Activated CD8-positive, alpha-beta T cell treated with anti-CD3 and anti-CD28 coated beads for 36 hours (primary cell): ENCODE measurements around the gene PRSS36. TPM values are rescaled to one million over a fixed set of nuclear protein-coding genes. Genes with fewer than 3 reads are reported as not detected.
A peak's percentile ranks its signal among the peaks of the same experiment; 100 is the strongest.
"Not testable (repeated sequence)": the region's sequence is repeated elsewhere in the genome, so short reads cannot be mapped to it uniquely, and the experiment has no call there.

ENCODE experiments used
- ATAC-seq: fragments of 200-7000 bp; cut with Tn5 transposase; one replicate; pipeline ENCODE4 v1.10.0; 2021; ENCODE audit warnings: mild to moderate bottlenecking, moderate library complexity
- CTCF ChIA-PET: fragments of 350-600 bp; sonication (Branson Sonifier 250); formaldehyde crosslinking; loops from one replicate; lab custom pipeline; 2021; ENCODE audit warnings: antibody characterized with exemption; lab: Charles Lee
- POLR2A ChIA-PET: fragments of 350-600 bp; sonication (Branson Sonifier 250); formaldehyde crosslinking; loops from one replicate; lab custom pipeline; 2021; ENCODE audit warnings: antibody characterized with exemption; lab: Charles Lee
- DNase-seq: peaks from one replicate; pipeline ENCODE4 v3.0.0-alpha.2; 2020
- H3K27ac Mint-ChIP-seq: one replicate; pipeline ENCODE4 v1.8.0; 2021; ENCODE audit warnings: mild to moderate bottlenecking, mixed read lengths
- H3K27me3 Mint-ChIP-seq: one replicate; pipeline ENCODE4 v1.8.0; 2021; ENCODE audit warnings: mixed read lengths
- H3K36me3 Mint-ChIP-seq: one replicate; pipeline ENCODE4 v1.8.0; 2021; ENCODE audit warnings: low read depth, mixed read lengths
- H3K4me1 Mint-ChIP-seq: one replicate; pipeline ENCODE4 v1.8.0; 2021; ENCODE audit warnings: low read depth, mixed read lengths
- H3K4me3 Mint-ChIP-seq: one replicate; pipeline ENCODE4 v1.8.0; 2021; ENCODE audit warnings: mild to moderate bottlenecking, moderate library complexity, mixed read lengths
- H3K9me3 Mint-ChIP-seq: one replicate; pipeline ENCODE4 v1.8.0; 2021; ENCODE audit warnings: mixed read lengths
- intact Hi-C: fragments of 100-400 bp; cut with micrococcal nuclease; formaldehyde crosslinking; loops from one replicate; pipeline ENCODE4 v1.10.0; 2022
- total RNA-seq, 2 experiments: library from RNA; stranded (reverse); gene quantifications; one replicate each; pipeline ENCODE4 v1.2.3, GENCODE V29; 2021
- TF ChIP-seq, protein P1 (sequence below): fragments of 200-600 bp; IDR thresholded peaks from one replicate; pipeline ENCODE4 v1.8.0; 2022; ENCODE audit warnings: antibody characterized with exemption, mild to moderate bottlenecking

Gene PRSS36
- total RNA-seq, 2 experiments from 2014 or later = 0.18 to 0.72 TPM

DNA sequence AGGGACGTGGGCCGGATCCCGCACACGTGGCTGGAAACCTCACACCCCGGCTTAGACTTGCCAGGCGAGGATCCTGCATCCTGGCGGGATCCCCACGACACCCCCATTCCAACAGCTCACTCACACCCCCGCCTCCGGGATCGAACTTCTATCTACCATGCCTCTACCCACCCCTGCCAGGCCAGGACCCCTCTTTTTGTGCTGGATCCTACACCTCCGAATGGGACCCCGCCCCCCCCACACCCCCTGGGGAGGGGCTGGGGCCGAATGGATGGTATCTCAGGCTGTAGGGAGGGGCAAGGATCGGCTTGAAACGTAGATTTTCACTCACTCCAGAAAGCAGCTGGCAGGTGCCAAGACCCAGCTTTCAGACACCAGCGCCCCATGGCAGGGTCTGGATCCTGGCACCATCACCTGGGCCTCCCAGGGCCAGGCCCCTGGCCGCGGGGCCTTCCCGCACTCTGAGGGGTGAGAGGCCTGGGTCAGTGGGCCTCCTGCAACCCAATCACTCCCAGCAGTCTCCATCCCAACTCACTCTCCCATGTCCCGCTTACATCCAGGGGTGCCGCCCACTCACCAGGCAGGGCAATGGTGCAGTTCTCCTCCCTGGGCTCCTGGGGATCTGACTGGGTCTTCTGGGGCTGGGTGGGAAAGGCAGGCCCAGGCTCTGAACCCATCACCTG, 6.7 kb downstream of the PRSS36 start:
- CTCF ChIA-PET = interaction anchor here (0.9 to 3.8 kb wide), 41 partner anchors 10 to 482 kb away, joined by 3 to 23 read pairs (median 6); partner anchors contain the start of genes BCKDK, FUS, HSD3B7 and KAT8
- peaks cover 7% of the 10 kb centered on the region for H3K4me1 Mint-ChIP-seq
- H3K27me3 Mint-ChIP-seq = no peaks in the 10 kb centered on the region
- POLR2A ChIA-PET = interaction anchor here (0.6 to 5.0 kb wide), 17 partner anchors 10 to 70 kb away, joined by 3 to 59 read pairs (median 5); partner anchors contain the start of genes BCKDK, FUS, KAT8 and PYCARD
- intact Hi-C loops = no loop called here
- ATAC-seq = no peak
- no peak for DNase-seq
- TF ChIP-seq, protein P1, sequence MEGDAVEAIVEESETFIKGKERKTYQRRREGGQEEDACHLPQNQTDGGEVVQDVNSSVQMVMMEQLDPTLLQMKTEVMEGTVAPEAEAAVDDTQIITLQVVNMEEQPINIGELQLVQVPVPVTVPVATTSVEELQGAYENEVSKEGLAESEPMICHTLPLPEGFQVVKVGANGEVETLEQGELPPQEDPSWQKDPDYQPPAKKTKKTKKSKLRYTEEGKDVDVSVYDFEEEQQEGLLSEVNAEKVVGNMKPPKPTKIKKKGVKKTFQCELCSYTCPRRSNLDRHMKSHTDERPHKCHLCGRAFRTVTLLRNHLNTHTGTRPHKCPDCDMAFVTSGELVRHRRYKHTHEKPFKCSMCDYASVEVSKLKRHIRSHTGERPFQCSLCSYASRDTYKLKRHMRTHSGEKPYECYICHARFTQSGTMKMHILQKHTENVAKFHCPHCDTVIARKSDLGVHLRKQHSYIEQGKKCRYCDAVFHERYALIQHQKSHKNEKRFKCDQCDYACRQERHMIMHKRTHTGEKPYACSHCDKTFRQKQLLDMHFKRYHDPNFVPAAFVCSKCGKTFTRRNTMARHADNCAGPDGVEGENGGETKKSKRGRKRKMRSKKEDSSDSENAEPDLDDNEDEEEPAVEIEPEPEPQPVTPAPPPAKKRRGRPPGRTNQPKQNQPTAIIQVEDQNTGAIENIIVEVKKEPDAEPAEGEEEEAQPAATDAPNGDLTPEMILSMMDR = no peak
- no peaks in the 10 kb centered on the region for H3K9me3 Mint-ChIP-seq
- H3K27ac Mint-ChIP-seq = peak overlapping the region; percentile 42
- H3K36me3 Mint-ChIP-seq = no peaks in the 10 kb centered on the region
- peak overlapping the region; percentile 40 for H3K4me3 Mint-ChIP-seq

DNA sequence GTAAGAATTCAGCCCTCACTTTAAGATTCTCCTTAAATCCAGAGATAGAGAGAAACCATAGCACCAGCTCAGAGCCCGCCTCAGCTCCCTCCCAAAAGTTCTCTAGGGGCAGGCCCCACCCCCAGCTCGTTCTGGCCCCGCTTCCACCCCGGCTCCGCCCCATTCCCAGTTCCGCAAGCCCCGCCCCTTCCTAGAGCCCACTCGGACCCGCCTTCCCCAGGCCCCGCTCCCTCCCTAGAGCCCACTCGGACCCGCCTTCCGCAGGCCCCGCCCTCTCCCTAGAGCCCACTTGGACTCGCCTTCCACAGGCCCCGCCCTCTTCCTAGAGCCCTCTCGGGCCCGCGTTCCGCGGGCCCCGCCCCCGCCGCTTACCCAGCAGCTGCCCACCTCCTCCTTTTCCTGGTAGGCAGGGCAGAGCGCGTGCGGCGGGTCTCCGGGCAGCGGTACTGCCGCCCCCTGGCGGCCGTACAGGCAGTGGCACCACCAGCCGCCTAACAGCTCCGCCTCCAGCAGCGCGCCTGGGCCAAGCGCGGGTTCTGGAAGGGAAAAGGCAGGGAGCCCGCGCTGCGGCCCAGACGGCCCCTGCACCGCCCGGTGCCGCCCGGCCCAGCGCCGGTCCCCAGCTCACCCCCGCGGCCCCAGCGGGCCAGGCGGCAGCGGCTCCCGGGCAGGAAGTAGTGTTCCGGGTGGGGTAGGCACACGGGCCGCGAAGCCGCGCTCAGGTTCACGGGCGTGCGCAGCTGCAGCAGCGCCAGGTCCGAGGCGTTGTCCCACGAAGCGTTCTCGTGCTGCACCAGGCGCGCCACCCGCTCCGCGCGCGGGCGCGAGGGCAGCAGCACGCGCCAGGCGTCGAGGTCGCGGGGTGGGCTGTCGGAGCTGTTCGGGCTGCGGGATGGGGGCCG, 7.5 kb downstream of the PRSS36 start:
- Mint-ChIP-seq H3K4me1 (peaks cover 7% of the 10 kb centered on the region), H3K27me3 (no peaks in the 10 kb centered on the region), H3K27ac (peak overlapping the region; percentile 87), H3K9me3 (no peaks in the 10 kb centered on the region), H3K4me3 (peak overlapping the region; percentile 67), H3K36me3 (no peaks in the 10 kb centered on the region)
- DNase-seq = peak; percentile 99
- peak; percentile 99 for ATAC-seq
- TF ChIP-seq, protein P1 = peak; percentile 72
- CTCF ChIA-PET = interaction anchor here (0.7 to 3.8 kb wide), 50 partner anchors 11 to 482 kb away, joined by 3 to 23 read pairs (median 6); partner anchors contain the start of genes BCKDK, FUS, HSD3B7 and KAT8
- intact Hi-C loops = no loop called here
- POLR2A ChIA-PET = interaction anchor here (0.6 to 5.0 kb wide), 18 partner anchors 9 to 189 kb away, joined by 3 to 59 read pairs (median 5); partner anchors contain the start of genes BCKDK, FUS, KAT8 and PYCARD

DNA sequence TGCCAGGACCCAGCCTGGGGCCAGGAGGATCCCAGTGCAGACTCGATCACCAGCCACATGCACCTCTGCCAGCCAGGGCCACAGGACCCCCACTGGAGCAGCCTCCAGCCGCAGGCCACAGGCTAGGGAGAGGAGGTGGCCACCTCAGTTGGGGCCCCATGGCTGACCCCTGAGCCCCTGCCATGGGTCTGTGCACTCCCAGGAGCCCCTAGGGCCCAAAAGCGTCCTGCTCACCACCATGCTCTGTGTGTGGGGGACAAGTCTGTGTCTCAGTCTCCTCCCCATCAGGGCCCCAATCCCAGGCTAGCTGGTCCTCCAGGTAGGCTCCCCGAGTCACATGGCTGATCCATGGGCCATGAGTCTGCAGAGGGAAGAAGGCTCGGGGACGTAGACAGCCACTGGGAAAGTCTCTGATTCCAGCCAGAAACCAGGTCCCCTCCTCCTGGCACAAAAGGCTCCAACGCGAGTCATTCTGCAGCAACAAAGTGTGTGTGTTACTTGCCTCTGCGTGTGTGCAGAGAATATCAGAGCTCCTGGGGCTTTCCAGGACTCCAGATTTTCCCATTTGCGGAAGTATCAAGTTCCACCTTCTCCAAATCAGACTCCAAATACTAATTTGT, 8.3 kb downstream of the PRSS36 start:
- POLR2A ChIA-PET = interaction anchor here (0.6 to 5.0 kb wide), 15 partner anchors 8 to 188 kb away, joined by 3 to 59 read pairs (median 6); partner anchors contain the start of genes BCKDK, FUS, KAT8 and PYCARD
- ATAC-seq (no peak), DNase-seq (no peak)
- TF ChIP-seq, protein P1 = no peak
- no peaks in the 10 kb centered on the region for H3K9me3 Mint-ChIP-seq
- H3K4me3 Mint-ChIP-seq = peak overlapping the region; percentile 67
- H3K36me3 Mint-ChIP-seq = no peaks in the 10 kb centered on the region
- CTCF ChIA-PET = interaction anchor here (0.7 to 3.8 kb wide), 46 partner anchors 11 to 319 kb away, joined by 3 to 23 read pairs (median 6); partner anchors contain the start of genes BCKDK, FUS, HSD3B7 and KAT8
- intact Hi-C loops = no loop called here
- no peaks in the 10 kb centered on the region for H3K27me3 Mint-ChIP-seq
- peaks cover 7% of the 10 kb centered on the region for H3K4me1 Mint-ChIP-seq
- peak overlapping the region; percentile 87 for H3K27ac Mint-ChIP-seq

DNA sequence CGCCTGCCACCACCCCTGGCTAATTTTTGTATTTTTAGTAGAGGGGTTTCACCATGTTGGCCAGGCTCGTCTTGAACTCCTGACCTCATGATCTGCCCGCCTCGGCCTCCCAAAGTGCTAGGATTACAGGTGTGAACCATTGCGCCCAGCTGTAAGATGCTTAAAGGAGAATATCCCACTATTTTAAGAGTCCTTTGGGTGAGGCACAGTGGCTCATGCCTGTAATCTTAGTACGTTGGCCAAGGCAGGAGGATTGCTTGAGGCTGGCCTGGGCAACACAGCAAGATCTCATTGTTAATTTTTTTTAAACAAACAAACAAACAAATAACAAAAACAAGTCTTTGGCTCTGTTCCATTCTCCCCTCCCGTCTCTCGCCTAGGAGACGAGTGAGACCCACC, 8.8 kb downstream of the PRSS36 start:
- intact Hi-C loops, ATAC-seq: not testable (repeated sequence)
- CTCF ChIA-PET = interaction anchor here (1.4 to 3.0 kb wide), 8 partner anchors 11 to 187 kb away, joined by 4 to 19 read pairs (median 12); partner anchors contain the start of genes FUS and PYDC1

More for the DNA sequence above, 8.8 kb downstream of the PRSS36 start:
- not testable (repeated sequence) for H3K27me3 Mint-ChIP-seq, H3K4me1 Mint-ChIP-seq, H3K27ac Mint-ChIP-seq, DNase-seq, H3K9me3 Mint-ChIP-seq, H3K36me3 Mint-ChIP-seq
- POLR2A ChIA-PET = interaction anchor here (2.3 to 5.0 kb wide), 3 partner anchors 8 to 38 kb away, joined by 6 to 59 read pairs (median 12); partner anchors contain the start of gene FUS
- H3K4me3 Mint-ChIP-seq = peak overlapping the region; percentile 67
